GM21786 (cell line): ENCODE measurements around the gene CD55.

Experiments
- ATAC-seq: cut with Tn5 transposase; IDR thresholded peaks from one replicate; pipeline ENCODE4 v1.9.1; 2021; ENCODE audit not compliant: unreplicated experiment

The CD55 gene

GRCh38 chr1:207321079-207321789 is at the start of gene CD55:
CD55 (plus strand) TSS chr1:207321678; CDS start chr1:207321766, 88 bp downstream.
- ATAC-seq = peak; percentile 92

GRCh38 chr1:207274882-207275281 is 46.6 kb upstream of the CD55 start:
- no peak for ATAC-seq

- ATAC-seq = no peak
These were observed 45.0 kb upstream of the CD55 start for GRCh38 chr1:207276465-207276864.

GRCh38 chr1:207277241-207277640 is 44.2 kb upstream of the CD55 start:
- ATAC-seq = no peak

- ATAC-seq = no peak
These were observed 41.8 kb upstream of the CD55 start for GRCh38 chr1:207279652-207280051.

GRCh38 chr1:207280706-207281105 is 40.8 kb upstream of the CD55 start:
- ATAC-seq = no peak

GRCh38 chr1:207282058-207282457 is 39.4 kb upstream of the CD55 start:
- no peak for ATAC-seq

- ATAC-seq = no peak
These were observed 38.7 kb upstream of the CD55 start for GRCh38 chr1:207282496-207283380.

- no peak for ATAC-seq
These were observed 38.1 kb upstream of the CD55 start for GRCh38 chr1:207283421-207283820.

- no peak for ATAC-seq
These were observed 37.1 kb upstream of the CD55 start for GRCh38 chr1:207284209-207284897.

- ATAC-seq = no peak
These were observed 34.6 kb upstream of the CD55 start for GRCh38 chr1:207286786-207287468.

- ATAC-seq = no peak
These were observed 33.2 kb upstream of the CD55 start for GRCh38 chr1:207288315-207288714.

GRCh38 chr1:207289756-207290155 is 31.7 kb upstream of the CD55 start:
- ATAC-seq = no peak

GRCh38 chr1:207291723-207292122 is 29.8 kb upstream of the CD55 start:
- ATAC-seq = no peak

GRCh38 chr1:207298186-207298585 is 23.3 kb upstream of the CD55 start:
- no peak for ATAC-seq

GRCh38 chr1:207298636-207299398 is 22.7 kb upstream of the CD55 start:
- no peak for ATAC-seq

- ATAC-seq = no peak
These were observed 20.5 kb upstream of the CD55 start for GRCh38 chr1:207300970-207301369.

- no peak for ATAC-seq
These were observed 18.7 kb upstream of the CD55 start for GRCh38 chr1:207302618-207303393.

- no peak for ATAC-seq
These were observed 16.6 kb upstream of the CD55 start for GRCh38 chr1:207304710-207305488.
